DOHH2 (cell line): Measurements from ENCODE around the gene UBA7.

Source experiments
- EZH2phosphoT487 ChIP-seq: fragments of 200-600 bp; sonication (generic); IDR thresholded peaks from 2 replicates; pipeline ENCODE4 v1.6.1; 2017; ENCODE audit warnings: borderline replicate concordance, mild to moderate bottlenecking, antibody characterized with exemption, low read length, moderate library complexity, mixed read lengths
- TF ChIP-seq, protein P1 (sequence below): fragments of 200-600 bp; sonication (generic); IDR thresholded peaks from one replicate; pipeline ENCODE4 v1.5.1; 2014; ENCODE audit warnings: antibody characterized with exemption, mild to moderate bottlenecking, low read depth, low read length; ENCODE audit not compliant: poor library complexity, severe bottlenecking

DNA sequence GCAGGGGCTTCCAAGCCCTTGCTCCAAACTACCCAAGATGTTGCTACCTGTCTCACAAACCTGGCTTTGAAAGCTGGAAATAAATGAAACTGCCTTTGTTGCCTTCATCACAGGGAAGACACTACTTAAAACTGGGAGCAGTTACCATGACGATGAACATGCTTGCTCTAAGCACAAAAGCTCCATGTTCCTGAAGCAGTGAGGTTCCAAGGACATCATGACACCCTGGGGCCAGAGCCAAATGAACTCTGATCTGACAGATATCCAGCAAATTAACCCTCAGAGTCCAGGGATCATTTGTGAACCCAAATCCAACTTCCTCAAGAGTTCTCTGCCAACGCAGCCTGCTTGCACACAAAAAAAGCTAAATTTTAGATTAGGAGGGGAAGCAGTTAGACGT is 31.9 kb upstream of the UBA7 start:
- TF ChIP-seq, protein P1, sequence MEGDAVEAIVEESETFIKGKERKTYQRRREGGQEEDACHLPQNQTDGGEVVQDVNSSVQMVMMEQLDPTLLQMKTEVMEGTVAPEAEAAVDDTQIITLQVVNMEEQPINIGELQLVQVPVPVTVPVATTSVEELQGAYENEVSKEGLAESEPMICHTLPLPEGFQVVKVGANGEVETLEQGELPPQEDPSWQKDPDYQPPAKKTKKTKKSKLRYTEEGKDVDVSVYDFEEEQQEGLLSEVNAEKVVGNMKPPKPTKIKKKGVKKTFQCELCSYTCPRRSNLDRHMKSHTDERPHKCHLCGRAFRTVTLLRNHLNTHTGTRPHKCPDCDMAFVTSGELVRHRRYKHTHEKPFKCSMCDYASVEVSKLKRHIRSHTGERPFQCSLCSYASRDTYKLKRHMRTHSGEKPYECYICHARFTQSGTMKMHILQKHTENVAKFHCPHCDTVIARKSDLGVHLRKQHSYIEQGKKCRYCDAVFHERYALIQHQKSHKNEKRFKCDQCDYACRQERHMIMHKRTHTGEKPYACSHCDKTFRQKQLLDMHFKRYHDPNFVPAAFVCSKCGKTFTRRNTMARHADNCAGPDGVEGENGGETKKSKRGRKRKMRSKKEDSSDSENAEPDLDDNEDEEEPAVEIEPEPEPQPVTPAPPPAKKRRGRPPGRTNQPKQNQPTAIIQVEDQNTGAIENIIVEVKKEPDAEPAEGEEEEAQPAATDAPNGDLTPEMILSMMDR, result no peak
- TF ChIP-seq EZH2phosphoT487, result no peak
